ENCODE results near the gene CEACAM1. TPM values are rescaled to one million over a fixed set of nuclear protein-coding genes. Genes with fewer than 3 reads are reported as not detected.
"Not testable (repeated sequence)": the region's sequence is repeated elsewhere in the genome, so short reads cannot be mapped to it uniquely, and the experiment has no call there.

CEACAM1 gene
- total RNA-seq, 2 donors from 2014 or later: 251 to 510 TPM

- H3K4me3 ChIP-seq: no peak overlapping the region
- H3K36me3 ChIP-seq: no peaks in the 10 kb centered on the region
- no peaks in the 10 kb centered on the region for H3K4me1 ChIP-seq
- H3K9ac ChIP-seq (ENCODE audit: low read depth in 2 of 2, low read length in 2 of 2): no peak overlapping the region
- no peaks in the 10 kb centered on the region for H3K9me3 ChIP-seq
- TF ChIP-seq CTCF (IDR thresholded peaks at IDR 0.05): no peak
- no peaks in the 10 kb centered on the region for H3K27me3 ChIP-seq
- H3K27ac ChIP-seq: no peak overlapping the region
- intact Hi-C loops (cut with DNase I): no loop called here
- DNase-seq: no peak
Observed at GRCh38 chr19:42546831-42547500, 18.7 kb upstream of the CEACAM1 start.

GRCh38 chr19:42544146-42544545 is 15.9 kb upstream of the CEACAM1 start:
- Histone ChIP-seq H3K27me3 (no peaks in the 10 kb centered on the region), H3K36me3 (no peaks in the 10 kb centered on the region), H3K9me3 (no peaks in the 10 kb centered on the region), H3K4me1 (no peaks in the 10 kb centered on the region), H3K27ac (no peak overlapping the region), H3K4me3 (no peak overlapping the region), H3K9ac (ENCODE audit: low read depth in 2 of 2, low read length in 2 of 2) (no peak overlapping the region)
- intact Hi-C loops (cut with DNase I): no loop called here
- TF ChIP-seq CTCF (IDR thresholded peaks at IDR 0.05): no peak
- no peak for DNase-seq

- no peak overlapping the region for H3K4me3 ChIP-seq
- TF ChIP-seq CTCF (IDR thresholded peaks at IDR 0.05): no peak
- no peaks in the 10 kb centered on the region for H3K9me3 ChIP-seq
- no peaks in the 10 kb centered on the region for H3K4me1 ChIP-seq
- no peak for DNase-seq
- H3K27ac ChIP-seq: no peak overlapping the region
- intact Hi-C loops (cut with DNase I): no loop called here
- no peak overlapping the region for H3K9ac ChIP-seq (ENCODE audit: low read depth in 2 of 2, low read length in 2 of 2)
- H3K36me3 ChIP-seq: no peaks in the 10 kb centered on the region
- no peaks in the 10 kb centered on the region for H3K27me3 ChIP-seq
Observed at GRCh38 chr19:42542791-42543190, 14.5 kb upstream of the CEACAM1 start.

- Histone ChIP-seq H3K27me3 (no peaks in the 10 kb centered on the region), H3K4me3 (no peak overlapping the region), H3K4me1 (no peaks in the 10 kb centered on the region), H3K9ac (ENCODE audit: low read depth in 2 of 2, low read length in 2 of 2) (no peak overlapping the region), H3K27ac (no peak overlapping the region), H3K36me3 (no peaks in the 10 kb centered on the region), H3K9me3 (no peaks in the 10 kb centered on the region)
- intact Hi-C loops (cut with DNase I): no loop called here
- no peak for DNase-seq
- TF ChIP-seq CTCF (IDR thresholded peaks at IDR 0.05): no peak
Observed at GRCh38 chr19:42540071-42540553, 11.8 kb upstream of the CEACAM1 start.

GRCh38 chr19:42538841-42539709 is 10.8 kb upstream of the CEACAM1 start:
- H3K4me1 ChIP-seq: no peaks in the 10 kb centered on the region
- no peak overlapping the region for H3K9ac ChIP-seq (ENCODE audit: low read depth in 2 of 2, low read length in 2 of 2)
- H3K27ac ChIP-seq: no peak overlapping the region
- no peak overlapping the region for H3K4me3 ChIP-seq
- no peaks in the 10 kb centered on the region for H3K27me3 ChIP-seq
- no peaks in the 10 kb centered on the region for H3K36me3 ChIP-seq
- TF ChIP-seq CTCF (IDR thresholded peaks at IDR 0.05): no peak
- intact Hi-C loops (cut with DNase I): no loop called here
- DNase-seq: no peak
- H3K9me3 ChIP-seq: no peaks in the 10 kb centered on the region

- H3K4me1 ChIP-seq; DNase-seq; H3K4me3 ChIP-seq; H3K27me3 ChIP-seq; H3K9me3 ChIP-seq; H3K9ac ChIP-seq (ENCODE audit: low read depth in 2 of 2, low read length in 2 of 2); H3K36me3 ChIP-seq; H3K27ac ChIP-seq; intact Hi-C loops (cut with DNase I): not testable (repeated sequence)
Observed at GRCh38 chr19:42535276-42535675, 7.0 kb upstream of the CEACAM1 start.
